ENCODE measurements around the gene ZNF697. TPM values are rescaled to one million over a fixed set of nuclear protein-coding genes. Genes with fewer than 3 reads are reported as not detected.

ZNF697 gene
- total and polyA plus RNA-seq, 2 of the 4 experiments (the other 2 are of a cell fraction) = 6.2 to 10.2 TPM

DNA sequence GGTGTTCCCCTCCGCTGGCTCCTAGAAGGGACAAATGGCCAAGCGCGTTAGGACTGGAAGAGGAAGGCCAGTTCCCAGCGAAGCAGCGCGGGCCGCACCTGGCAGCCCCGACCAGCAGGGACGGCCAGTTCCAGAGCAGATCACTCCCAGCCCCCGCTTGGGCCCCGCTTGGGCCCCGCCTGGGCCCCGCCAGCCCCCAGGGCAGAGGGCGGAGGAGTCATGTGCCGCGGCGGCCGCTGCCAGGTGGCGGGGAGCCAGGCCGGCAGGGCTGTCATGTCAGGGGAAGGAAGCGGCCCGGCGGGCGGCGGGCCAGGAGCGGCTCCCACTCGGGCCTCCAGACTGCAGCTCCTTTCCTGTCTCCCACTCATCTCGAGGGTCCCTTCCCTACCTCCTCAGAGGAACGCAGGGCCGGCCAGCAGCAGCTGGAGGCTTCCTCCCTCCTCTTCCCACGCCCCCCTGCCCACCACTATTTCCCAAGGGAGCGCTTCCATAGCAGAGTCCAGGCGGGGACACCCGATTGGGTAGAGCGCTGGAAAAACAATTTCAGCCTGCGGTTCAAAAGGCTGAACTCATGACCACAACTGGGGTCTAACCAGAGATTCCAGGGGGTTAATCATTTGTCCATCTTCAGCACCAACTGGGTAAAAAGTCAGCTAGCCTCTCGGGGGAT is 16.5 kb downstream of the ZNF697 start:
- no peak for TF ChIP-seq RFX5 (IDR thresholded peaks at IDR 0.05; ENCODE audit: low read depth, low read length)
- TF ChIP-seq MXI1 (IDR thresholded peaks at IDR 0.05; ENCODE audit: borderline replicate concordance, low read depth, low read length) = peak; percentile 55; the same call in 1 of the 2 replicates
- TF ChIP-seq MAZ (IDR thresholded peaks at IDR 0.05; ENCODE audit: borderline replicate concordance, low read depth, low read length) = peak; percentile 76
- no peak for TF ChIP-seq NFE2L2 (IDR thresholded peaks at IDR 0.05; ENCODE audit: low read depth, low read length)
- TF ChIP-seq, protein P1, sequence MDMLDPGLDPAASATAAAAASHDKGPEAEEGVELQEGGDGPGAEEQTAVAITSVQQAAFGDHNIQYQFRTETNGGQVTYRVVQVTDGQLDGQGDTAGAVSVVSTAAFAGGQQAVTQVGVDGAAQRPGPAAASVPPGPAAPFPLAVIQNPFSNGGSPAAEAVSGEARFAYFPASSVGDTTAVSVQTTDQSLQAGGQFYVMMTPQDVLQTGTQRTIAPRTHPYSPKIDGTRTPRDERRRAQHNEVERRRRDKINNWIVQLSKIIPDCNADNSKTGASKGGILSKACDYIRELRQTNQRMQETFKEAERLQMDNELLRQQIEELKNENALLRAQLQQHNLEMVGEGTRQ (IDR thresholded peaks at IDR 0.05; ENCODE audit: low read depth, low read length) = peak; percentile 76
- TF ChIP-seq BHLHE40 (IDR thresholded peaks at IDR 0.05; ENCODE audit: low read depth, low read length) = peak; percentile 96
- H3K14ac ChIP-seq (replicated peaks; ENCODE audit: low read depth, low read length) = peak overlapping the region; percentile 69; the same call in 1 of the 2 replicates
- H3K27me3 ChIP-seq (ENCODE audit: control insufficient read depth, insufficient read depth, low read length) = no peaks in the 10 kb centered on the region
- DNase-seq (peak; percentile 72), ATAC-seq (ENCODE audit: low read depth) (peak; percentile 77)
- H3K36me3 ChIP-seq (ENCODE audit: control insufficient read depth, insufficient read depth, low read length) = 0 out of 2 replicates have a peak, but pooled peaks cover 4% of the 10 kb centered on the region
- H2BK120ac ChIP-seq (ENCODE audit: low read depth, low read length) = peak overlapping the region; percentile 58
- peak overlapping the region; percentile 62; the same call in 1 of the 3 replicates for H2BK15ac ChIP-seq (ENCODE audit: low read depth, low read length)
- H2BK20ac ChIP-seq (ENCODE audit: low read depth, low read length) = peak overlapping the region; percentile 41; the same call in 1 of the 2 replicates
- no peaks in the 10 kb centered on the region for H3K9me3 ChIP-seq (ENCODE audit: control insufficient read depth, insufficient read depth, low read length)
- intact Hi-C loops (cut with micrococcal nuclease) (loop anchor here (2.0 kb wide), 1 partner anchor 13 kb away; no protein-coding TSS in a partner anchor), dilution Hi-C loops (cut with HindIII; ENCODE audit: low sequenced_read_pairs, unreplicated experiment) (no loop called here), in situ Hi-C loops (cut with MboI; ENCODE audit: low sequenced_read_pairs) (no loop called here)
- no peak overlapping the region for H3K4me3 ChIP-seq (ENCODE audit: insufficient read depth, low read depth, low read length)
- peaks cover 68% of the 10 kb centered on the region for H4K20me1 ChIP-seq (ENCODE audit: insufficient read depth, low read length)
- ChIA-PET CTCF (interaction anchor here (0.6 to 0.7 kb wide), 2 partner anchors 12 to 17 kb away, joined by 3 read pairs; no protein-coding TSS in a partner anchor), POLR2A (ENCODE audit: unreplicated experiment) (no interaction called here)
- H3K18ac ChIP-seq (ENCODE audit: low read depth, low read length) = peak overlapping the region; percentile 49
- H3K4ac ChIP-seq (ENCODE audit: low read depth, low read length) = peak overlapping the region; percentile 70
- peaks cover 58 to 88% of the 10 kb centered on the region in 2 experiments for H3K79me1 ChIP-seq (ENCODE audit: low read depth in 1 of 2, low read length in 2 of 2)
- peak overlapping the region; percentile 80 for H3K4me2 ChIP-seq (ENCODE audit: low read depth, low read length)
- H2AK9ac ChIP-seq (replicated peaks; ENCODE audit: low read depth, low read length, poor library complexity) = peak overlapping the region; percentile 51
- no TSS peak for BruUV-seq (replicated peaks)
- peak overlapping the region; percentile 19; the same call in 1 of the 2 replicates for H4K5ac ChIP-seq (ENCODE audit: low read depth, low read length)
- H3K9me1 ChIP-seq (ENCODE audit: insufficient read depth, low read length) = peaks cover 32% of the 10 kb centered on the region
- peaks cover 32% of the 10 kb centered on the region for H3K4me1 ChIP-seq (ENCODE audit: control insufficient read depth, insufficient read depth, low read length)
- H2BK5ac ChIP-seq (ENCODE audit: low read depth, low read length, poor library complexity, severe bottlenecking) = no peak overlapping the region
- peak overlapping the region; percentile 60; the same call in 1 of the 2 replicates for H2AK5ac ChIP-seq (ENCODE audit: low read depth, low read length)
- H3K27ac ChIP-seq (ENCODE audit: insufficient read depth, low read length) = peak overlapping the region; percentile 48; the same call in 1 of the 2 replicates
- peak overlapping the region; percentile 80 for H2AFZ ChIP-seq (replicated peaks; ENCODE audit: low read length, poor library complexity)
- H3K23ac ChIP-seq (ENCODE audit: low read depth, low read length) = peak overlapping the region; percentile 73
- 1% methylated on average over 11 of the region's 37 CpGs; no CpG with 5 or more reads in 1 of the 2 experiments for whole genome bisulfite sequencing, 2 experiments (ENCODE audit: extremely low coverage in 2 of 2, insufficient read length in 1 of 2)
- H3K56ac ChIP-seq (ENCODE audit: extremely low read depth, insufficient read depth, low read length) = no peak overlapping the region
- H4K91ac ChIP-seq (ENCODE audit: insufficient read depth, low read depth, low read length) = peak overlapping the region; percentile 26
- H3K9ac ChIP-seq (ENCODE audit: low read depth, low read length) = peak overlapping the region; percentile 61
- peak overlapping the region in 1 of 2 experiments; percentile 44; a peak in 3 of 4 replicates for H4K8ac ChIP-seq (ENCODE audit: low read depth in 2 of 2, low read length in 2 of 2)

Measured in IMR-90 (cell line).